Measurements from ENCODE around the gene PTPA. TPM values are rescaled to one million over a fixed set of nuclear protein-coding genes. Genes with fewer than 3 reads are reported as not detected.

The PTPA gene
- total RNA-seq = 10 to 100 TPM; 49.8 to 50.0 TPM
- total RNA-seq = 30.4 to 57.0 reads per million in 2 donors

DNA sequence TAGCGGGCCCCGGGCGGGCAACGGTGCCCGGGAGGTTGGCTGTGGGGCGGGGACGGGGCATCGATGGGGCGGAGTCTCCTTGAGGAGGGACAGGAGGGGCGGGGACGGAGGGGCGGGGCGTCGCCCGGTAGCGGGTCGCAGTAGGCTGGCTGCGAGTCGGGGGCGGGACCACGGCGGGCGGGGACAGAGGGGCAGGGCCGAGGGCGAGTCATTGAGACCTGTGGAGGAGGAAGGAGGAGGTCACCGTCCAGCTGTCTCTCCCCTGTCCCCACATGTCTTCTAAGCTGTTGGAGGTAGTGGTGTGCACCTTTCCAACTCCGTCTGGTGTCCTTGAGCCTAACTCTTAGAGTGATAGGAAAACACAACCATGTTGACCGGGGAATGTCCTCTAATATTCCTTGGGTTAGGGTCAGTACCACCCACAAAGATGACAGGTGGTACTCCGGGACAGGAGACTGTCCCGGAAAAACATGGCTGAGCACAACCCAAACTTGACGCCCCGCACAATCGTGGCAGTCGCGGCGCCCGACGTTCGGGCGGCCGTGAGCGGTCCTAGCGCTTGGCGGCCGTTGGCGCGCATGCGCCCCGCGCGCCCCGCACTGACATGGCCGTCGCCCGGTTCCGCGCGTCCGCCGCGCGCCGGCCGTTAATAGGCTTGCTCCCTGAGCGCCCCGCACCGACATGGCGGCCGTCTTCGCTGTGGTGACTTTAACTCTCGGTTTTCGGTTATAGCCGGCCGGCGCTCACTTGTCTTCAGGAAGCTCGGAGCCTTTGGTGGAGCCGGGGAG, at the start of gene PTPA, which contains the start of gene CRAT:
TSS of gene PTPA (plus strand) at position 676 of the 788 bp plus-strand sequence. CDS start 186 bp downstream, outside the sequence.
TSS of gene CRAT (minus strand) at position 54 of the 788 bp plus-strand sequence. CDS start 284 bp downstream, outside the sequence.
- H3K4me3 Mint-ChIP-seq = peak within 1 kb of the TSS; percentile 91
- DNase-seq = peak; percentile 87 to 99 (median 97)

DNA sequence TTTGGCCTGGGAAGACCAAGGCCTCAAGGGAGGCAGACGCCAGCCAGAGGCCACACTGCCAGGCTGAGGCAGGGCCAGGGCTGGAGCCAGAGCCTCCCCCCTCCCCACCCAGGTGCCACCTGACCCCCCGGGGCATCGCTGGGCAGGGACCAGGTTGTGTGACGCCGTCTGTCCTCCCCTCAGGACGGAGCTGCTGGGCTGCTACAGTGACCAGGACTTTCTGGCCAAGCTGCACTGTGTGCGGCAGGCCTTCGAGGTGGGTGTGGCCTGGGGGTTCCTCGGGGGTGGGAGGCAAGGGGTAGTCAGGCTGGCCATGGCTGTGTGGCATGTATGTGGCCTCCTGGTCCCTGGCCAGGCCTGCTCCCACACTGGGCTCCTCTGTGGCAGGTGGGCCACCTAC, 48.2 kb upstream of the PTPA start:
- Mint-ChIP-seq H3K4me1 (no peaks in the 10 kb centered on the region), H3K36me3 (ENCODE audit: low read depth) (peaks cover 3% of the 10 kb centered on the region), H3K27me3 (no peaks in the 10 kb centered on the region), H3K4me3 (no peak overlapping the region), H3K27ac (no peak overlapping the region)
- ATAC-seq = no peak
- DNase-seq = no peak
- H3K9me3 ChIP-seq (ENCODE audit: control insufficient read depth, low read length, poor library complexity, severe bottlenecking) = no peaks in the 10 kb centered on the region

More for the DNA sequence above, at the start of gene PTPA, which contains the start of gene CRAT:
- Mint-ChIP-seq H3K4me1 (peaks cover 27% of the 10 kb centered on the region), H3K36me3 (ENCODE audit: low read depth) (no peaks in the 10 kb centered on the region), H3K27me3 (no peaks in the 10 kb centered on the region), H3K27ac (peak within 1 kb of the TSS; percentile 82)
- H3K9me3 ChIP-seq (ENCODE audit: control insufficient read depth, low read length, poor library complexity, severe bottlenecking) = no peaks in the 10 kb centered on the region
- peak; percentile 89 for ATAC-seq

DNA sequence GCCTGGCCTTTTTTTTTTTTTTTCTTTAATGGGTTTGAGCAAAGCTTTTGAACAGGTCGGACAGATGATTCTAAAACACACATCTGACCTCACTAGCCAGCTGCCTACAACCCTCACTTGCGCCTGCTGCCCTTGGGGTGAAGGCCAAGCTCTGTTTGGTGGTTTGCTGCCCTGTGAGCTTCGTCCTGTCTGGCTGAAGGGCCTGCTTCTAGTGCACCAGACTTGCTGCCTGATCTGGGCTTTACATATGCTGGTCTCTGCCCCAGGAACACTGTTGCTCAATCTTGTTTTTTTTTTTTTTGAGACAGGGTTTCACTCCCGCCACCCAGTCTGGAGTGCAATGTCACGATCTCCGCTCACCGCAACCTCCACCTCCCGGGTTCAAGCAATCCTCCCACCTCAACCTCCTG, 46.7 kb upstream of the PTPA start:
- DNase-seq = no peak
- H3K9me3 ChIP-seq (ENCODE audit: control insufficient read depth, low read length, poor library complexity, severe bottlenecking) = no peaks in the 10 kb centered on the region
- Mint-ChIP-seq H3K36me3 (ENCODE audit: low read depth) (peaks cover 3% of the 10 kb centered on the region), H3K4me3 (no peak overlapping the region), H3K27me3 (no peaks in the 10 kb centered on the region), H3K4me1 (peaks cover 9% of the 10 kb centered on the region), H3K27ac (peak overlapping the region; percentile 62)
- ATAC-seq = no peak

DNA sequence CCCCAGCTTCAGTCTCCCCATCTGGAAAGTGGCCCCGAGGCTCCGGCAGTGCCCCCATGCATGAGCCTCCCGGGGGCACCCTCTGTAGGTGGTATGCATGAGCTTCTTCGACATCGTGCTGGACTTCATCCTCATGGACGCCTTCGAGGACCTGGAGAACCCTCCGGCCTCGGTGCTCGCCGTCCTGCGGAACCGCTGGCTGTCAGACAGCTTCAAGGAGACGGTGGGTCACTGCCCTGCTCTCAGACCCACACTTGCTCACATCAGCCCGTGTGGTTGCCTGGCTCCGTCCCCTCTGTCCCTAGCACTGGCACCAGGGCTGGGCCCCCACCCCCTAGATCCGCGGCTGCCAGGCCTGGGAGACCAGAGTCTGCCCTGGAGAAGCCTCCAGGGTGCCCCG, 43.1 kb upstream of the PTPA start:
- H3K36me3 Mint-ChIP-seq (ENCODE audit: low read depth) = peaks cover 3% of the 10 kb centered on the region
- no peak for DNase-seq
- no peak overlapping the region for H3K4me3 Mint-ChIP-seq
- no peak for ATAC-seq
- no peaks in the 10 kb centered on the region for H3K9me3 ChIP-seq (ENCODE audit: control insufficient read depth, low read length, poor library complexity, severe bottlenecking)
- H3K4me1 Mint-ChIP-seq = peaks cover 21% of the 10 kb centered on the region
- no peaks in the 10 kb centered on the region for H3K27me3 Mint-ChIP-seq
- peak overlapping the region; percentile 76 for H3K27ac Mint-ChIP-seq

DNA sequence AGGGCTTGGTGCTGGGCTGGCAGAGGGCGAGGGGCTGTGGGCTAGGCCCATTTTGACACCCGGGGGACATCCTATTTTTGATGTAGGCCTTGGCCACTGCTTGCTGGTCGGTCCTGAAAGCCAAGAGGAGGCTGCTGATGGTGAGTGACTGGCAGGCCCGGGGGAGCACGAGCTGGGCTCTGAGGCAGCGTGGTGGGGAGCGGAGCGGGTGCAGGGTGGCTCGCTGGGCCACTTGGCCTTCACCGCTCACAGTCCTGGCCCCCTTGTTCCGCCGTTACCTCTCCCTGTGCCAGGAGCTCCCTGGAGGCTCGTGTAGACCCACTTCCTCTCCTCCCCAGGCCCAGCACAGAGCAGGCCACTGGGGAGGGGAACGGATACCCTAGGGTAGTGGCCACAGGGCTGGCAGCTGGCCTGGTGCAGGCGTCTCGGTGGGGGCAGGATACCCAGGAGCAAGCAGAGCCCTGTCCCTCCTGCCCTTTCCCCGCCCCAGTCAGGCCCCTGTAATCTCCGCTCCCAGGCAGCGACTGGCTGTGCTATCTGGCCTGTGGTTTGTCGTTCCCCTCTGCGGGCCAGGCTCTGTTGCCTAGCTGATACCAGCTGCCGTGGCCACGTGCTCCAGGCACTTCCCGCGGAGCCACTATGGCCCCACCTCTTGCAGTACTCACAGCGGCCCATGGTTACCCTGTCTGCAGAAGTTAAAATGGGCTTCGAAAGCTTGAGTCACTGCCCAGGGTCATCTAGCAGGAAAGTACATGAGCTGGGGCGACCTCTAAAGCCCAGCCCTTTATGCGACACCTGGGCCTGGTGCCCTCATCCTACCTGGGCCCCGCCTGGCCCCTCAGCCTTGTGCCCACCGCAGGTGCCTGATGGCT, 42.0 kb upstream of the PTPA start:
- no peaks in the 10 kb centered on the region for H3K9me3 ChIP-seq (ENCODE audit: control insufficient read depth, low read length, poor library complexity, severe bottlenecking)
- Mint-ChIP-seq H3K27ac (peak overlapping the region; percentile 76), H3K36me3 (ENCODE audit: low read depth) (peaks cover 3% of the 10 kb centered on the region), H3K4me1 (peaks cover 29% of the 10 kb centered on the region), H3K4me3 (peak overlapping the region; percentile 83), H3K27me3 (no peaks in the 10 kb centered on the region)
- peak; percentile 35 to 43 (median 41) for DNase-seq
- peak; percentile 90 for ATAC-seq

DNA sequence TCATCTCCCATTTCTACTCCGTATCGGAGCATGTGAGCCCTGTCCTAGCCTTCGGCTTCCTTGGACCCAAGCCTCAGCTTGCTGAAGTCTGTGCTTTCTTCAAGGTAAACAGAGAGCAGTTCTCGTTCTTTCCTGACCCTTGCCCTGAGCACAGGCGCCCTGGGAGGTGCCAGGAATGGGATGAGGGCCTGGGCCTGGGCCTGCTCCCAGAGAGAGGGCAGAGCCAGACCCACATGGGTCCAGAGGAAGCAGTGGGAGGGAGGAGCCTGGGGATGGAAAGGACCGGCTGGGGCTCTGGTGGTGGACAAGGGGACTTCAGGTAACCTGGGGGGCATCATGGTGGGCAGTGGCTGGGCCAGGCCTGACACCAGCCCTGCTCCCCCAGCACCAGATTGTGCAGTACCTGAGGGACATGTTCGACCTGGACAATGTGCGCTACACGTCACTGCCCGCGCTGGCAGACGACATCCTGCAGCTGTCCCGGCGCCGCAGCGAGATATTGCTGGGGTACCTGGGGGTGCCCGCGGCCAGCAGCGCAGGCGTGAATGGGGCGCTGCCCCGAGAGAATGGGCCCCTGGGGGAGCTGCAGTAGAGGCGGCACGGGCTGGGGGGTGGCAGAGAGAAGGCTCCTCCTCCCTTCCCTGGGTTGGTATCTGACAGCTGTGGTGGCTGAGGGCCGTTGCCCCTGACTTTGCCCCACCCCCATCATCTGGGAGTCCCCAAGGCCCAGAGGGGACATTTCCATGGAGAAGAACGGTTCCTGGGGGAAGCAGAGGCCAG, 41.2 kb upstream of the PTPA start:
- Mint-ChIP-seq H3K4me1 (peaks cover 30% of the 10 kb centered on the region), H3K27ac (peak overlapping the region; percentile 76)

DNA sequence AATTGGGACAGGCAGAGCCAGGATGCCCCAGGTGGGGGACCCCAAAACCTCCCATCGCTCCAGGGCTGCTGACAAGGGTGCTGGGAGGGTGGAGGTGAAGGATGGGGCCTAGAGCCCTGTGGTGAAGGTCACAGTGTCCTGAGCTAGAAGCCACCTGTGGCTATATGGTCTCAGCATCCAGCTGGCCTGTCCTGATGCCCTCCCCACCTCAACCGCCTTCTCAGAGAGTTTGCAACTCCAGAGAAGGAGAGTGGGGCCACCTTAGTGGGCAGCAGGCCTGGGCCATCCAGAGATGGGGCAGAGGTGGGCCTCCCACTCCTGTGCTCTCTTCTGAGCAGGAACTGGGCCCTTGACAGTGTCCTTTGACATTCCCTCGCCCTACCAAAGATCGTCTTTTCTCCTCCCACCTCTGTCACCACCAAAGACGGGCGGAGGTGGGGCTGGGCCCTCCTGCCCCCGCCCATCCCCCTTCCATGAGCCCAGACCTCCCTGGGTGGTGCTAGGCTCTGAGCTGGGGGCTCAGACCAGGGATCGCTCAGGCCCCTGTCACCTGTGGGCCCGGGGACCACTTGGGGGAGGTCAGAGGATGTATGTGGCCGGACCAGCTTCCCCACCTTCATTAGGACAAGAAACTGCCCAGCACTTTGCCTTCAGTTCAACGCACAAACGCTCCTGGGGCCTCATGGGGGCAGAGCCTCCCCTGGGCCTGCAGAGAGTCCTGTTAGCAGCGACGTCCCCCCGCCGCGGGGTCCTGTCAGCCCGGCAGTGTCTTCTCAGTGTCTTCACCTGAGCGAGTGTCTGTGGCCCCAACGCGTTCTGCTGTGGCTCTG, 40.3 kb upstream of the PTPA start:
- no peaks in the 10 kb centered on the region for H3K36me3 Mint-ChIP-seq (ENCODE audit: low read depth)
- H3K4me1 Mint-ChIP-seq = peaks cover 33% of the 10 kb centered on the region
- H3K4me3 Mint-ChIP-seq = no peak overlapping the region
- no peaks in the 10 kb centered on the region for H3K9me3 ChIP-seq (ENCODE audit: control insufficient read depth, low read length, poor library complexity, severe bottlenecking)
- peak overlapping the region; percentile 56 for H3K27ac Mint-ChIP-seq
- H3K27me3 Mint-ChIP-seq = no peaks in the 10 kb centered on the region
- no peak for DNase-seq
- no peak for ATAC-seq

More for the DNA sequence above, 41.2 kb upstream of the PTPA start:
- Mint-ChIP-seq H3K27me3 (no peaks in the 10 kb centered on the region), H3K36me3 (ENCODE audit: low read depth) (peaks cover 3% of the 10 kb centered on the region), H3K4me3 (no peak overlapping the region)
- DNase-seq (no peak), ATAC-seq (no peak)
- no peaks in the 10 kb centered on the region for H3K9me3 ChIP-seq (ENCODE audit: control insufficient read depth, low read length, poor library complexity, severe bottlenecking)

DNA sequence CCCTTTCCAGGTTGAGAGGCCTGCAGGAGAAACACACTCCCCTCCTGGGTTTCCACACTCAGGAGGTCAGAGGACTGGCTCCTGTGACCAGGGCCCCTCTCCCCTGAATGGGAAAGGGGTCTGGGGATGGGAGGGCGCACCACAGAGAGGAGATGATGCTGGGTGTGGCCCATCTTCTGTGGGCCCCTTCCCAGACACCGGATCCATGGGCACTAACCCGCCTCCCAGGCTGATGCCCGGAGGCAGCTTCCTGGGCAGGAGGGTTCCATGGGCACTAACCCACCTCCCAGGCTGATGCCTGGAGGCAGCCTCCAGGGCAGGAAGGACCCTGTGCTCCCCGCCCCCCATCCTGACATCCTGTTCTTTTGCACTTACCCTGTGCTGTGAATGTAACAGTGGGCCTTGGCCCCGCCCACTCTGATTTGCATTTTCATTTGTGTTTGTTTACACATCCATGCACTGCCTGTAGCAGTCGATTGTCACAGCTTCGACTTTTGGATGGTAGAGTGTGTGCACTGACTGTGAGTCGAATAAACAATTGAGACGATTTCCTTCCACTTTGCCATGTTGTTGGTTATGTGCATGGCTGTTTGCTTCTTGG, 39.6 kb upstream of the PTPA start:
- Mint-ChIP-seq H3K36me3 (ENCODE audit: low read depth) (no peaks in the 10 kb centered on the region), H3K27ac (peak overlapping the region; percentile 56), H3K4me1 (peaks cover 33% of the 10 kb centered on the region), H3K27me3 (no peaks in the 10 kb centered on the region), H3K4me3 (no peak overlapping the region)
- DNase-seq = no peak
- no peaks in the 10 kb centered on the region for H3K9me3 ChIP-seq (ENCODE audit: control insufficient read depth, low read length, poor library complexity, severe bottlenecking)
- peak; percentile 28 for ATAC-seq

DNA sequence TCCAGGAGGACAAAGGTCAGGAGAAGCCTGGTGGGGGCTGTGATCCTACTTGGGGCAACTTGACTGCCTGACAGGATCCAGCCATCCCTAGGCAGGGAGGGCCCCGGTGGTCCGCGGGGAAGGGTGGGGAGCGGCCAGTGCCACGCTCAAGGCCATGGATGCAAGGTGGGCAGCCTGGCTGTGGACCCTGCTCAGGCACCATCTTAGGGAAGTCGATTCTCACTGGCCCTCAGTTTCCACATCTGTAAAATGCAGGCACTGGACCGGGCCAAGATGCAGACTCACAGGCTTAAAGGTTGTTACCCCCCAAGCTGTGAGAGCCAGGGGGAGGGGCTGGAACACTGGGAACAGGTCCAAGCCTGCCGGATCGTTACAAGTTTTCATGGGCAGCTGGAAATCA, 39.0 kb upstream of the PTPA start:
- no peak for DNase-seq
- no peak overlapping the region for H3K4me3 Mint-ChIP-seq
- no peaks in the 10 kb centered on the region for H3K27me3 Mint-ChIP-seq
- H3K36me3 Mint-ChIP-seq (ENCODE audit: low read depth) = no peaks in the 10 kb centered on the region
- no peak for ATAC-seq
- peaks cover 33% of the 10 kb centered on the region for H3K4me1 Mint-ChIP-seq
- no peaks in the 10 kb centered on the region for H3K9me3 ChIP-seq (ENCODE audit: control insufficient read depth, low read length, poor library complexity, severe bottlenecking)
- H3K27ac Mint-ChIP-seq = peak overlapping the region; percentile 56

DNA sequence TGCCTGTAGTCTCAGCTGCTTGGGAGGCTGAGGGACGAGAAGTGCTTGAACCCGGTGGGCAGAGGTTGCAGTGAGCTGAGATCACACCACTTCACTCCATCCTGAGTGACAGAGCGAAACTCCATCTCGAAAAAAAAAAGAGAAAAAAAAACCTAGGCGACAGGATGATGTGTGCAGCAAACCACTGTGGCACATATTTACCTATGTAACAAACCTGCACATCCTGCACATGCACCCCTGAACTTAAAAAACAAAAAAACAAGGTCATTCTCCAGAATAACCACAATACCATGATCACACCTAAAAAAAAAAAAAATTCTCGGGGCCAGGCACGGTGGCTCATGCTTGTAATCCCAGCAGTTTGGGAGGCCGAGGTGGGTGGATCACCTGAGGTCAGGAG, 37.8 kb upstream of the PTPA start:
- no peaks in the 10 kb centered on the region for H3K9me3 ChIP-seq (ENCODE audit: control insufficient read depth, low read length, poor library complexity, severe bottlenecking)
- ATAC-seq (peak; percentile 60), DNase-seq (no peak)
- Mint-ChIP-seq H3K27me3 (no peaks in the 10 kb centered on the region), H3K4me1 (peaks cover 32% of the 10 kb centered on the region), H3K36me3 (ENCODE audit: low read depth) (no peaks in the 10 kb centered on the region), H3K27ac (peak overlapping the region; percentile 93), H3K4me3 (peak overlapping the region; percentile 64)

DNA sequence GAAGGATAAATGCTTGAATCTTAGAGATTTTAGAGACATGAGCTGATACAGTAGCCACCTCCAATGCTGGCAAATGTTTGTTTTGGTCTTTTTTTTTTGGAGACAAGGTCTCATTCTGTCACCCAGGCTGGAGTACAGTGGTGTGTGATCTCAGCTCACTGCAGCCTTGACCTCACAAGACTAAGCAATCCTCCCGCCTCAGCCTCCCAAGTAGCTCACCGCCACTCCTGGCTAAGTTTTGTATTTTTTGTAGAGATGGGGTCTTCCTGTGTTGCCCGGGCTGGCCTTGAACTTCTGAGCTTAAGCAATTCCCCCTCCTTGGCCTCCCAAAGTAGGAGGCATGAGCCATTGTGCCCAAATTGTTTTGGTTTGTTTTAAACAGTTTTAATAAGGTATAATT, 37.1 kb upstream of the PTPA start:
- no peaks in the 10 kb centered on the region for H3K36me3 Mint-ChIP-seq (ENCODE audit: low read depth)
- H3K27me3 Mint-ChIP-seq = no peaks in the 10 kb centered on the region
- H3K4me3 Mint-ChIP-seq = no peak overlapping the region
- ATAC-seq (no peak), DNase-seq (no peak)
- peak overlapping the region; percentile 93 for H3K27ac Mint-ChIP-seq
- peaks cover 30% of the 10 kb centered on the region for H3K4me1 Mint-ChIP-seq
- H3K9me3 ChIP-seq (ENCODE audit: control insufficient read depth, low read length, poor library complexity, severe bottlenecking) = no peaks in the 10 kb centered on the region

All from T-helper 17 cell (primary cell).